ENCODE results near the gene RPUSD2.
A peak's percentile ranks its signal among the peaks of the same experiment; 100 is the strongest.

RPUSD2 gene

DNA sequence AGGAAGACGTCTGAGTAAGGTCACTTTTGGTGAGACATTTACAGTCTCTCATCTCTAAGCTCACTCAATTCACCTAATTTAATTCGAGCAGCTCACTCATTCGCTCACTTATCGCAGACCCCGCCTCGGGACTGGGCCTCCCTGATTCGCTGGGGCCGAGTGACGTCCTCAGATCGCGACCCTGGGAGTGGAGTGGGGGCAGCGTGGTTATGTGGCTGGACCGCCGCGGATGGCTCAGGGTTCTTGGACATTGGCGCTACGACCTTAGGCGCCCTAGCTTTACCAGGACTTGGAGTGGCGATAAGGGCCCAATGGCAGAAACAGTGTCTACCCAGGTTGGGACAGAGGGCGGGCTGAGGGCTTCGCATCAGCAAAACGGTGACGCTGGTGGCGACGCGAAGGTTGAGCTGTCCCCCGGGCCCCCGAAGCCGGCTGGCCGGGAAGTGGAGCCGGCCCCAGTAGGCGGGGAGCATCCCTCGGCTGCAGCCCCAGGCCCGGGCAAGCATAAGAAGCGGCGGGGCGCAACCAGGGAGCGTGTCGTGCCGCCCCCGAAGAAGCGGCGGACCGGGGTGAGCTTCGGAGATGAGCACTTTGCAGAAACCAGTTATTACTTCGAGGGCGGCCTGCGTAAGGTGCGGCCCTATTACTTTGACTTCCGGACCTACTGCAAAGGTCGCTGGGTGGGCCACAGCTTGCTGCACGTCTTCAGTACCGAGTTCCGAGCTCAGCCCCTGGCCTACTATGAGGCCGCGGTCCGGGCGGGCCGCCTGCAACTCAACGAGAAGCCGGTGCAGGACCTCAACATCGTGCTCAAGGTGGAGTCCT lies at the start of gene RPUSD2:
RPUSD2 (plus strand) TSS at position 171 of the 825 bp plus-strand sequence; CDS start at position 210, 39 bp downstream.
- peak; percentile 59 for DNase-seq

GRCh38 chr15:40523611-40524010 lies 45.5 kb upstream of the RPUSD2 start:
- no peak for DNase-seq

DNA sequence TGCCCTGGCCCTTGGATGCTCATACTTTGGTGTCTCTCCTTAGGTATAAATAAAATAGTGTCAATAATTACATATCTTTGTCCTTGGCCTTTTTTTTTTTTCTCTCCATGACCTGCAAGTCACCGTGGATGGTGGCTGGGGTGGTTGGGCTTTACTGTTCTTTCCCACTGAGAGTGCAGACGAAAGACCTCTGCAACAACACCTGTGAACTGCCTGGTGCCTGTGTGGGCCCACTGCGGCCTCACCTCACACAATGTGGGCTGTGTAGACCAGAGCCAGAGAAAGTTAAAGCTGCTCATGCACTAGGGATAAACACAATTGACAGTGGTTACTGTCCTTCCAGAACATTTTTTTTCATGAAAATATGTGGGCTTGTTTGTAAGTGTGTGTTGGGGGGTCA lies 43.2 kb upstream of the RPUSD2 start:
- no peak for DNase-seq

- no peak for DNase-seq
These were observed 40.3 kb upstream of the RPUSD2 start for GRCh38 chr15:40528801-40529200.

- DNase-seq: no peak
These were observed 35.2 kb upstream of the RPUSD2 start for GRCh38 chr15:40533763-40534364.

DNA sequence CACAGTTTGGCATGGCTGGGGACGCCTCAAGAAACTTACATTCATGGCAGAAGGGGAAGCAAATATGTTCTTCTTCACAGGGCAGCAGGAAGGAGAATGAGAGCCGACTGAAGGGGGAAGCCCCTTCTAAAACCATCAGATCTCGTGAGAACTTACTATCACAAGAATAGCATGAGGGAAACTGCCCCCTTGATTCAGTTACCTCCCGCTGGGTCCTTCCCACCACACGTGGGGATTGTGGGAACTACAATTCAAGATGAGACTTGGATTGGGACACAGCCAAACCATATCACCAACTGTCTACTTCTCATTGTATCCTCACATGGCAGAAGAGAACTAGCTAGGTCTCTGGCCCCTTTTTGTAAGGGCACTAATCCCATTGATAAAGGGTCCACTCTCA lies 34.7 kb upstream of the RPUSD2 start:
- DNase-seq: no peak

DNA sequence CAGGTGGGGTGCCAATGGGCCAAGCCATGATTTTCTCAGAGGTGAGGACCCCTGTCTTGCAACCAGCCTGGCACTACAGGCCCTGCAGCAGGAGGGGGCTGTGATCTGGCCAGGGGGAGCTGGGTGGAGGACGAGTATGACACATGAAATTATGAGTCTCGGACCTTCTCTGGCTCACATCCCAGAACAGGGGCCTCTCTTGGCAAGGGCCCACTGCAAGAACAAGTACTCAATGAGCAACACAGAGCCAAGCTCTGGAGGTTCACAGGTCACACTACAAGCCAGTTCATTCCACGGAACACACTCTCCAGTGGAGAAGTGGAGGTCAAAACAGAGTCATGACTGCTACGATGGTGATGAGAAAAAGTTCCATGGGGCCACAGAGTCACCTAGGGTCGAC lies 32.6 kb upstream of the RPUSD2 start:
- no peak for DNase-seq

- no peak for DNase-seq
These were observed 30.1 kb upstream of the RPUSD2 start for GRCh38 chr15:40538976-40539375.

GRCh38 chr15:40543082-40543481 lies 26.0 kb upstream of the RPUSD2 start:
- no peak for DNase-seq

DNA sequence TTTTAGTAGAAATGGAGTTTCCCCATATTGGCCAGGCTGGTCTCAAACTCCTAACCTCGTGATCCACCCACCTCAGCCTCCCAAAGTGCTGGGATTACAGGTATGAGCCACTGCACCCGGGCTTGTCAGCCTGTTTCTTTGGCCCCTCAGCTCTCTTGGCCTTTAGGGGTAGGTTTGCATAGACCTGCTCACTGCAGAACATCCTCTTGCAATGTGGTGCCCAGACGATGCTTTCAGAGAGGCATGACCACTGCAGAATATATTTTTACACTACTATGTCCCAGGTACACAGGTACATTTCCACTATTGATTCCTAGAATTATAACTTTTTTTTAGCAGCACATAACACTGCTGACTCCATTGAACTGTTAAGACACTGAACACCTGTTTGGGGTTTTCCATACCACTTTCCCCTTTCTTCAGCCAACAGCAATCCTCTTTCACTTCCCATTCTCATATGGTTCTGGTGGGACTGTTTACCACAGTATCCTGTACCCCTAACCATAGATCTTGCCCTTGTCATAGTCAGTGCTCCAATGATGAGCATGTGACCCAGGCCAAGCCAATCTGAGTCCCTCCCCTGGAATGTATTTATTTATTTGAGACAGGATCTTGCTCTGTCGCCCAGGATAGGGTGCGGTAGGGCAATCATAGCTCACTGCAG lies 25.3 kb upstream of the RPUSD2 start:
- no peak for DNase-seq

DNA sequence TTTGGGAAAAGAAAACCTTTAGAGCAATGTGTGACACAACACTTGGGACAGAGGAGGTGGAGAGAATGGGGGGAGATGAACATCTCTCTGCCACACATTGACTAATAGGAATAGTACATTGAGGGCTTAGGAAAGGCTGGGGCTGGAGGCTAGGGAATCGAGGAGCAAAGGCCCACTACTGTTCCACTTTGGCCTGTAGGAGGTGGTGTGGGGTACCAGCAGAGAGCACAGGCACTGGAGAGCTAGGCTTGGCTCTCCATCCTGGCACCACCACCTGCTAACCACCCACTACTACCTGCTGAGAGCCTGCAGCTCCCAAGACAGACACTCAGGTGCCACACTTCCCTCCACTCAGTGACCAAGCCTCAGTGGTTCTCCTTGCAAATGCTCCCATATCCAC lies 23.6 kb upstream of the RPUSD2 start:
- no peak for DNase-seq

DNA sequence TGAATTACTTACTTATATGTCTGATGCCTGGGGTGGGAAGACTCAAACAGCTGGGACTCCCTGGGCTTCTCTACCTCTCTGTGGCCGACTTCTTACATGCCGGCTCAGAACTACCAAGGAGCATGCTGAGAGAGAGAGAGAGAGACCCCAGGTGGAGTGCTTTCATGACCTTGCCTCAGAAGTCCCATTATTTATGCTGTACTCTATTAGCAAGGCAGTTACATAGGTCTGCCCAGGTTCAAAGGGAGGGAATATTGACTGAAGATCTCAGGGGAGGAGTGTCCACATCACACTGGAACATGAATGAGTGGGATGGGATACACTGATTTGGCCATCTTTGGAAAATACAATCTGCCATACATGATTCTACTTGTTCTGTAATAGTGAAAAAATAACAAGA lies 20.5 kb upstream of the RPUSD2 start:
- no peak for DNase-seq

DNA sequence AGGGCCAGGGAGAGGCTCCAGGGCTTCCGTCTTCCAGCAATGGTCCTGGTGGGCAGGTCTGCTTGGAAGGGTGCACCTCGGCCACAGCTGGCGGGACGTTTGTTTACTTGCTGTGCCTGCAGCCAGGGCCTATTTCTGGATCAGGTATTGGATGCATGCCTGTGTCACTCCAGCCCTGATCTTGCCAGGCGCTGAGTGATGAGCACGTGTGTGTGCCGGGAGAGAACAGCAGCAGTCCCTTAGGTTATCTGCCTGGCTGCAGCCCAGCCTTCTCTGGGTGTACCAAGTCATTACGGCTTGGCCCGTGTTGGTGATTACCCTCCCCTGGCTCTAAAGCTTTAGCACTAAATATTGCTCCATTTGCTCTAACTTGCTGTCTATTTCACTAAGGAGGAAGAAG lies 19.2 kb upstream of the RPUSD2 start:
- no peak for DNase-seq

GRCh38 chr15:40550341-40551037 lies 18.6 kb upstream of the RPUSD2 start:
- no peak for DNase-seq

GRCh38 chr15:40554161-40554525 lies 15.0 kb upstream of the RPUSD2 start:
- DNase-seq: no peak

GRCh38 chr15:40555876-40556275 lies 13.2 kb upstream of the RPUSD2 start:
- no peak for DNase-seq

DNA sequence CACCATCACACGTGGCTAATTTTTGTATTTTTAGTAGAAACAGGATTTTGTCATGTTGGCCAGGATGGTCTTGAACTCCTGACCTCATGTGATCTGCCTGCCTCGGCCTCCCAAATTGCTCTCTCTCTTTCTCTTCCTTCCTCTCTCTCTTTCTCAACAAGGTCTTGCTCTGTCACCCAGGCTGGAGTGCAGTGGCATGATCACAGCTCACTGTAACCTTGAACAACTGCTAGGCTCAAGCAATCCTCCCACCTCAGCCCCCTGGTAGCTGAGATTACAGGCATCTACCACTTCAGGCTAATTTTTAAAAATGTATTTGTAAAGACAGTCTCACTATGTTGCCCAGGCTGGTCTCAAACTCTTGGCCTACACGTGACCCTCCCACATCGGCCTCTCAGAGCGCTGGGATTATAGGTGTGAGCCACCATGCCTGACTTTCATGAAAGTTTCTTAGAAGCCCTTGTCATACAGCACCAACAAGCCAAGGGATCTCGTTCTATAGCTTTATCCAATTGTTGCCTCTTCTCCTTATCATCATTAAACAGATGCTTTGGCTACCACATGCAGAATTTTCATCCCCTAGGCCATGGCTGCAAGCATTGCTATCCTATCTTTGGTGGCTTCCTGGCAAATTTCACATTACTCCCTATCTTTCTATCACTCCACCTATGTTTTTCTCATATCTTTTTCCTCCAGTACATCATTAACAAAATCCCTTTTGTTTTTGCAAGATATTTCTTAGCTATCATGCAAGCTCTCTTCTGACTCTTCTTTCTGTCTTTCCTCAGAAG lies 10.0 kb upstream of the RPUSD2 start:
- DNase-seq: no peak

DNA sequence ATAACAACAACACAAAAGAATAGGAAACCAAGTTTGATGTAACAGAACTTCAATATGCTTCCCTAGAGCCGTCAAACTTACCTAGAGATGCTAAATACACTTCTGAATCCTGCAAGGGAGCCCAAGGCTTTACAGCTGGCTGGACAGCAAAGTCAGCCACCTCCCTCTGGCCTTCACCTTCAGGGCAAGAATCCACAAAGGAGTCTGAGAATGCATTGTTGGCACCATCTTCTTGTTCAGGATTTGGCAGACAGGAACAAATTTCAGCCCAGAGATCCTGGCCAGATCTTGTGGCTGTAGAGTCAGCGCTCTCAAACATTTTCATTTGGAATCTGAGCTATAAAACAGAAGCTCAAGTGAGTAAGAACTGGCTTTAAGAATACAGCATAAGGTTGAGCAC lies 6.4 kb upstream of the RPUSD2 start:
- DNase-seq: no peak

DNA sequence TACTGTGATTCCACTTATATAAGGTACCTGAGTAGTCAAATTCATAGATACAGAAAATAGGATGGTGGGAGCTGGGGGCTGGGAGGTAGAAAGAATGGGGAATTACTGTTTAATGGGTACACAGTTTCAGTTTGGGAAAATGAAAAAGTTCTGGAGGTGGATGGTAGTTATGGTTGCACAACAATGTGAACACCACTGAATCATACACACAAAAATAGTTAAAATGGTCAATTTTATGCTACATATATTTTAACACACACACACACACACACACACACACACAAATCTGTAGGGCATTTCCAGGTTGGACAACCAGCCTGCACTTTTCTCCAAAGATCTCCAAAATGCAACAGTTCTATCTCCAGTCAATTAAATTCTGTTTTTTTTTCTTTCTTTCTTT lies 5.7 kb upstream of the RPUSD2 start:
- no peak for DNase-seq

GRCh38 chr15:40564591-40565332 lies 4.3 kb upstream of the RPUSD2 start, which contains the start of gene CCDC32:
Gene CCDC32 (minus strand): TSS chr15:40565042. CDS start chr15:40563015, 2,027 bp downstream.
- peak; percentile 91 for DNase-seq

- DNase-seq: no peak
These were observed 3.5 kb upstream of the RPUSD2 start for GRCh38 chr15:40565333-40566238.
